Coronary artery (tissue), 2 donors: ENCODE measurements around the gene DTNBP1.
A peak's percentile ranks its signal among the peaks of the same experiment; 100 is the strongest.

Experiments
- DNase-seq: peaks from one replicate; pipeline ENCODE4 v3.0.0-alpha.2; 2017; ENCODE audit warnings: low spot score
- H3K27ac ChIP-seq, 2 donors: fragments of 200-600 bp; sonication (generic); one replicate each; pipeline ENCODE4 v1.5.1; 2016 to 2019
- H3K4me3 ChIP-seq: fragments of 200-600 bp; sonication (generic); 2 replicates; pipeline ENCODE4 v1.5.1; 2016; ENCODE audit warnings: mild to moderate bottlenecking, moderate library complexity
- CTCF ChIP-seq: fragments of 200-600 bp; sonication (generic); IDR thresholded peaks from one replicate; pipeline ENCODE4 v1.5.1; 2019; ENCODE audit warnings: antibody characterized with exemption

Gene DTNBP1

GRCh38 chr6:15475872-15476271 is 187.0 kb downstream of the DTNBP1 start:
- DNase-seq: no peak
- Histone ChIP-seq H3K27ac (peak overlapping the region; percentile 58 to 70), H3K4me3 (no peak overlapping the region)
- TF ChIP-seq CTCF: no peak

DNA sequence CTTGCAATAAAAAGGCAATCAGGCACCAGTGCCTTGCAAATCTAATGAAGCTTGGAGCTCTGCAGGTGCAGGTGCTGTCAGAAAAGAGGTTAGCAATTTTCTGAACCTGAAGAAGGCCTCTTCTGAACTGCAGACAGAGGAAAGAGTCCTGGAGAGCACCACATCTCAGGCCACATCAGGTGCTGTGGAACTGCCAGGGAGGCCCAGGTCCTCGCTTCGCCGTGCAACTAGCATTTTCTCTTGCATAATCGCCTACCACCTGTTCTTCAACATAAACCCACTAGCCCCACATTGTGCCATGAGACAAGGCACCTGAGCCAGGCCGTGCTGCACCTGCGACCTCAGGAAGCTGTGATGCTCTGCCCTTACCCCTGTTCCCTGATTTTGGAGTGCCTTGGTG is 187.6 kb downstream of the DTNBP1 start:
- no peak overlapping the region for H3K27ac ChIP-seq
- no peak for TF ChIP-seq CTCF
- DNase-seq: no peak
- H3K4me3 ChIP-seq: no peak overlapping the region

- TF ChIP-seq CTCF: no peak
- Histone ChIP-seq H3K4me3 (no peak overlapping the region), H3K27ac (peak overlapping the region in 1 of 2 donors; percentile 5)
- no peak for DNase-seq
These were observed 188.6 kb downstream of the DTNBP1 start for GRCh38 chr6:15474196-15474595.

DNA sequence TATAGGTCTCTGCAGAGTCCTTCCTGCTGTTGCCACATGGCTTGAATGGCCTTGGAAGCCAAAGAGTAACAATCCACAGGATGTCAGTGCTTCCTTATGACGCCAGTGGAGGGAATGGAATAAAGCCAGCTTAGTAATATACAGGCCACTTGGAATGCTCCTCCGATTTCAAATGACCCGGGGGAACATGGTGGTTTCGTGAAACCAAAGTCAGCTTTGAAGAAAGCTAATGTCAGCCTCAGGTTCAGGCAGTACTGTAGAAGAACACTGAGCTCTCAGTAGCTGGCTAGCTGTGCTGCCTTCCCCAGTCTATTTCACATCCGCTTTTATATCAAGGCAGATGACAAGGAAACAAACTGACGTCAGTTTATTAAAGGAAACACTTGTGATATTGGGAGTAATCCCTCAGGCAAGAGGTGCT is 189.1 kb downstream of the DTNBP1 start:
- Histone ChIP-seq H3K27ac (peak overlapping the region in 1 of 2 donors; percentile 5), H3K4me3 (no peak overlapping the region)
- DNase-seq: no peak
- TF ChIP-seq CTCF: no peak

- Histone ChIP-seq H3K4me3 (no peak overlapping the region), H3K27ac (peak overlapping the region in 1 of 2 donors; percentile 5)
- no peak for DNase-seq
- no peak for TF ChIP-seq CTCF
These were observed 189.7 kb downstream of the DTNBP1 start for GRCh38 chr6:15473174-15473573.
